ENCODE results near the gene PIGU. TPM values are rescaled to one million over a fixed set of nuclear protein-coding genes. Genes with fewer than 3 reads are reported as not detected.
A peak's percentile ranks its signal among the peaks of the same experiment; 100 is the strongest.
"Not testable (repeated sequence)": the region's sequence is repeated elsewhere in the genome, so short reads cannot be mapped to it uniquely, and the experiment has no call there.

Gene PIGU
- total and polyA plus RNA-seq, 5 donors from 2014 or later = 9.7 to 44.6 (median 35.5) TPM

GRCh38 chr20:34621383-34622367 lies 55.2 kb downstream of the PIGU start:
- no peaks in the 10 kb centered on the region for H3K27me3 Mint-ChIP-seq
- ATAC-seq (ENCODE audit: low read depth in 2 of 2) (no peak), DNase-seq (no peak)
- H3K27ac Mint-ChIP-seq = peak overlapping the region; percentile 48 to 79 (median 75)
- Histone ChIP-seq H3K9me3 (ENCODE audit: control insufficient read depth in 2 of 2, low read length in 2 of 2) (no peaks in the 10 kb centered on the region), H3K4me1 (ENCODE audit: control insufficient read depth, insufficient read depth, low read length, poor library complexity, severe bottlenecking) (peaks cover 7% of the 10 kb centered on the region), H3K36me3 (ENCODE audit: control insufficient read depth, insufficient read depth, low read length) (peaks cover 14% of the 10 kb centered on the region), H3K4me3 (ENCODE audit: low read depth, low read length) (peak overlapping the region; percentile 73), H3K27me3 (ENCODE audit: control insufficient read depth, insufficient read depth, low read length) (no peaks in the 10 kb centered on the region), H3K27ac (ENCODE audit: insufficient read depth, low read length, poor library complexity, severe bottlenecking) (peak overlapping the region; percentile 66)
- H3K4me3 Mint-ChIP-seq = peak overlapping the region in 2 of 4 donors; percentile 0 to 77
- peaks cover 9 to 31% (median 26%) of the 10 kb centered on the region in 4 donors for H3K4me1 Mint-ChIP-seq
- H3K9me3 Mint-ChIP-seq = peaks cover 0 to 1% (median 0%) of the 10 kb centered on the region in 7 donors
- H3K36me3 Mint-ChIP-seq = peaks cover 57% of the 10 kb centered on the region

DNA sequence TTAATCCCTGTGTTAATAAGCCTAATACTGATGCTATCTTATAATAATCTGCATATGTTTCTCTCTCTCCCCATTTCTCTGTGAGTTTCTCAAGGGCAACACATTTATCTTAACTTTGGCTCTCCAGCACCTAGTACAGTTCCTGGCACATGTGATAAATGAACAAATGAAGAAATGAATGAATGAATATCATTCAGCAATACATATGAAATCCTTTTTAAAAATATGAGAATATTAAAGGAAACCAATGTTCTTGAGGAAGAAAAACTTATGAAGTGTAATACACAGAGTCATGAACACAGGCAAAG lies 55.9 kb downstream of the PIGU start:
- ATAC-seq (ENCODE audit: low read depth in 2 of 2) = no peak
- Mint-ChIP-seq H3K4me1 (peaks cover 9 to 31% (median 26%) of the 10 kb centered on the region in 4 donors), H3K36me3 (peaks cover 60% of the 10 kb centered on the region), H3K27ac (peak overlapping the region; percentile 48 to 79 (median 75)), H3K27me3 (no peaks in the 10 kb centered on the region), H3K9me3 (peaks cover 0 to 1% (median 0%) of the 10 kb centered on the region in 7 donors), H3K4me3 (peak overlapping the region; percentile 0 to 77 (median 20))
- H3K4me1 ChIP-seq (ENCODE audit: control insufficient read depth, insufficient read depth, low read length, poor library complexity, severe bottlenecking) = peaks cover 7% of the 10 kb centered on the region
- H3K27ac ChIP-seq (ENCODE audit: insufficient read depth, low read length, poor library complexity, severe bottlenecking) = peak overlapping the region; percentile 66
- no peak for DNase-seq
- peak overlapping the region; percentile 73 for H3K4me3 ChIP-seq (ENCODE audit: low read depth, low read length)
- H3K27me3 ChIP-seq (ENCODE audit: control insufficient read depth, insufficient read depth, low read length) = no peaks in the 10 kb centered on the region
- H3K9me3 ChIP-seq (ENCODE audit: control insufficient read depth in 2 of 2, low read length in 2 of 2) = no peaks in the 10 kb centered on the region
- peaks cover 14% of the 10 kb centered on the region for H3K36me3 ChIP-seq (ENCODE audit: control insufficient read depth, insufficient read depth, low read length)

DNA sequence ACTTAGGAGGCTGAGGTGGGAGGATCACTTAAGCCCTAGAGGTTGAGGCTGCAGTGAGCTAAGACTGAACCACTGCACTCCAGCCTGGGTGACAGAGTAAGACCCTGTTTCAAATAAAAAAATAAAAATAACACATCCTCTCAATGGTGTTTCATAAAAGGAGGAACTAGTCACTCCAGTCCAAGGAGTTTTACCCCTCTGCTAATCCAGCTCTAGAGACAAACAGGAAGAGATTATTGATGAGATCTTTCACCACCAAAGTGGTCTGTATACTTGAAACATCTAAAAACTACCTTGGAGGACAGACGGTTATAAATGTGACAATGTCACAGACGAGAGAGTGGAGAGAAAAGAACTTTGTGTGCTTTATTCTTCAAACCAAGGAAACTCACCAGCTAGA lies 58.2 kb downstream of the PIGU start:
- H3K36me3 Mint-ChIP-seq = peaks cover 65% of the 10 kb centered on the region

DNA sequence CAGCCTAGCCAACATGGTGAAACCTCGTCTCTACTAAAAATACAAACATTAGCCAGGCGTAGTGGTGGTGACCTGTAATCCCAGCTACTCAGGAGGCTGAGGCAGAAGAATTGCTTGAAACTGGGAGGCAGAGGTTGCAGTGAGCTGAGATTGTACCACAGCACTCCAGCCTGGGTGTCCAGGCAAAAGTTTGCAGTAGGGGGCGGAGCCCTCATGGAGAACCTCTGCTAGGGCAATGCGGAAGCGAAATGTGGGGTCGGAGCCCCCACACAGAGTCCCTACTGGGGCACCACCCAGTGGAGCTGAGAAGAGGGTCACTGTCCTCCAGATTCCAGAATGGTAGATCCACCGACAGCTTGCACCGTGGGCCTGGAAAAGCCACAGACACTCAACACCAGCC lies 60.0 kb downstream of the PIGU start:
- H3K9me3 Mint-ChIP-seq; H3K27ac Mint-ChIP-seq; H3K9me3 ChIP-seq (ENCODE audit: control insufficient read depth in 2 of 2, low read length in 2 of 2); ATAC-seq (ENCODE audit: low read depth in 2 of 2); H3K27me3 Mint-ChIP-seq; H3K27ac ChIP-seq (ENCODE audit: insufficient read depth, low read length, poor library complexity, severe bottlenecking); H3K4me3 ChIP-seq (ENCODE audit: low read depth, low read length); H3K27me3 ChIP-seq (ENCODE audit: control insufficient read depth, insufficient read depth, low read length); DNase-seq; H3K4me3 Mint-ChIP-seq; H3K4me1 ChIP-seq (ENCODE audit: control insufficient read depth, insufficient read depth, low read length, poor library complexity, severe bottlenecking): not testable (repeated sequence)
- H3K4me1 Mint-ChIP-seq = peaks cover 8 to 26% (median 21%) of the 10 kb centered on the region in 4 donors
- H3K36me3 ChIP-seq (ENCODE audit: control insufficient read depth, insufficient read depth, low read length) = peaks cover 24% of the 10 kb centered on the region
- peaks cover 65% of the 10 kb centered on the region for H3K36me3 Mint-ChIP-seq

More for the DNA sequence above, 58.2 kb downstream of the PIGU start:
- Mint-ChIP-seq H3K4me1 (peaks cover 9 to 31% (median 26%) of the 10 kb centered on the region in 4 donors), H3K4me3 (no peak overlapping the region), H3K9me3 (peaks cover 0 to 1% (median 0%) of the 10 kb centered on the region in 7 donors), H3K27ac (peak overlapping the region in 2 of 3 donors; percentile 11 to 12), H3K27me3 (no peaks in the 10 kb centered on the region)
- no peaks in the 10 kb centered on the region for H3K27me3 ChIP-seq (ENCODE audit: control insufficient read depth, insufficient read depth, low read length)
- no peaks in the 10 kb centered on the region for H3K9me3 ChIP-seq (ENCODE audit: control insufficient read depth in 2 of 2, low read length in 2 of 2)
- H3K36me3 ChIP-seq (ENCODE audit: control insufficient read depth, insufficient read depth, low read length) = peaks cover 26% of the 10 kb centered on the region
- ATAC-seq (ENCODE audit: low read depth in 2 of 2) (no peak), DNase-seq (no peak)
- H3K4me3 ChIP-seq (ENCODE audit: low read depth, low read length) = no peak overlapping the region
- peaks cover 7% of the 10 kb centered on the region for H3K4me1 ChIP-seq (ENCODE audit: control insufficient read depth, insufficient read depth, low read length, poor library complexity, severe bottlenecking)
- no peak overlapping the region for H3K27ac ChIP-seq (ENCODE audit: insufficient read depth, low read length, poor library complexity, severe bottlenecking)

DNA sequence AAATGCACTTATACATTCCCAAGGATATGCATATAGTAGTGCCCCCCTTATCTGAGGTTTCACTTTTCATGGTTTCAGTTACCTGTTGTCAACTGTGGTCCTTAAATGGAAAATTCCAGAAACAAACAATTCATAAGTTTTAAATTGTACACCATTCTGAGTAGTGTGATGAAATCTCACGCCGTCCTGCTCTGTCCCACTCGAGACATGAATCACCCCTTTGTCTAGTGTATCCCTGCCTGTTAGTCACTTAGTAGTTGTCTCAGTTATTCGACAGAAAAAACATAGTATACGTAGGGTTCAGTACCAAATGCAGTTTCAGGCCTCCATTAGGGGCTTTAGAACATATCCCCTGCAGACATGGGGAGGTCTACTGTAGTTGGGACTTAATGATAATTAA lies 61.4 kb downstream of the PIGU start:
- H3K27ac Mint-ChIP-seq = no peak overlapping the region
- Histone ChIP-seq H3K9me3 (ENCODE audit: control insufficient read depth in 2 of 2, low read length in 2 of 2) (no peaks in the 10 kb centered on the region), H3K4me3 (ENCODE audit: low read depth, low read length) (no peak overlapping the region), H3K4me1 (ENCODE audit: control insufficient read depth, insufficient read depth, low read length, poor library complexity, severe bottlenecking) (no peaks in the 10 kb centered on the region), H3K27me3 (ENCODE audit: control insufficient read depth, insufficient read depth, low read length) (no peaks in the 10 kb centered on the region), H3K36me3 (ENCODE audit: control insufficient read depth, insufficient read depth, low read length) (peaks cover 24% of the 10 kb centered on the region), H3K27ac (ENCODE audit: insufficient read depth, low read length, poor library complexity, severe bottlenecking) (no peak overlapping the region)
- H3K4me3 Mint-ChIP-seq = no peak overlapping the region
- peaks cover 2 to 17% (median 11%) of the 10 kb centered on the region in 4 donors for H3K4me1 Mint-ChIP-seq
- H3K27me3 Mint-ChIP-seq = no peaks in the 10 kb centered on the region
- peaks cover 0 to 3% (median 0%) of the 10 kb centered on the region in 7 donors for H3K9me3 Mint-ChIP-seq
- no peak for DNase-seq
- peaks cover 57% of the 10 kb centered on the region for H3K36me3 Mint-ChIP-seq
- no peak for ATAC-seq (ENCODE audit: low read depth in 2 of 2)

- not testable (repeated sequence) for H3K27me3 Mint-ChIP-seq; H3K27ac Mint-ChIP-seq; H3K4me3 ChIP-seq (ENCODE audit: low read depth, low read length); H3K27me3 ChIP-seq (ENCODE audit: control insufficient read depth, insufficient read depth, low read length); H3K4me1 ChIP-seq (ENCODE audit: control insufficient read depth, insufficient read depth, low read length, poor library complexity, severe bottlenecking); H3K4me3 Mint-ChIP-seq; DNase-seq; H3K9me3 Mint-ChIP-seq; H3K27ac ChIP-seq (ENCODE audit: insufficient read depth, low read length, poor library complexity, severe bottlenecking); H3K4me1 Mint-ChIP-seq; ATAC-seq (ENCODE audit: low read depth in 2 of 2); H3K9me3 ChIP-seq (ENCODE audit: control insufficient read depth in 2 of 2, low read length in 2 of 2)
- peaks cover 38% of the 10 kb centered on the region for H3K36me3 Mint-ChIP-seq
- H3K36me3 ChIP-seq (ENCODE audit: control insufficient read depth, insufficient read depth, low read length) = peaks cover 19% of the 10 kb centered on the region
Measured at GRCh38 chr20:34611976-34612375, 64.9 kb downstream of the PIGU start.

DNA sequence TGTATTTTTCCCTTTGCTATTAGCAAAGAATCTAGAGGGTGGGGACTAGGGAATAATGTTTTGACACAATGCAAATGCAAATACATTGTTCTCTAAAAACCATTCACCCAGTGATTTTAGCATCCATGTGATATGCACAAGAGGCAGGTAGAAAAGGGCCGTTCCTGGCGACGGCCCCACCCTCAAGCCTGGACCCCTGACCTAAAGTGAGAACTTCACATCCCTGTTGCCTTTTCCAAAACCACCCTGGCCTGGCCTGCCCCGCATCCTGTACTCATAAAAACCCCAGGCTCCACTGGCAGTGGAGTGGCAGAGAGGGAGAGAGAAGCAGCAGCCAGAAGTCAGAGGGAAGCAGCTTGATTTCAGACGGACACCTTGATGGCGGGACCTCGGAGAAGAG lies 69.8 kb downstream of the PIGU start:
- Mint-ChIP-seq H3K4me3 (no peak overlapping the region), H3K4me1 (peaks cover 0 to 12% (median 7%) of the 10 kb centered on the region in 4 donors), H3K36me3 (peaks cover 20% of the 10 kb centered on the region), H3K27ac (no peak overlapping the region), H3K9me3 (peaks cover 0 to 1% (median 0%) of the 10 kb centered on the region in 7 donors), H3K27me3 (no peaks in the 10 kb centered on the region)
- Histone ChIP-seq H3K4me1 (ENCODE audit: control insufficient read depth, insufficient read depth, low read length, poor library complexity, severe bottlenecking) (no peaks in the 10 kb centered on the region), H3K36me3 (ENCODE audit: control insufficient read depth, insufficient read depth, low read length) (peaks cover under 1% of the 10 kb centered on the region), H3K27ac (ENCODE audit: insufficient read depth, low read length, poor library complexity, severe bottlenecking) (no peak overlapping the region), H3K4me3 (ENCODE audit: low read depth, low read length) (no peak overlapping the region), H3K27me3 (ENCODE audit: control insufficient read depth, insufficient read depth, low read length) (no peaks in the 10 kb centered on the region), H3K9me3 (ENCODE audit: control insufficient read depth in 2 of 2, low read length in 2 of 2) (no peaks in the 10 kb centered on the region)
- no peak for DNase-seq
- no peak for ATAC-seq (ENCODE audit: low read depth in 2 of 2)
